ENCODE results near the gene ERFL.

The ERFL gene

DNA sequence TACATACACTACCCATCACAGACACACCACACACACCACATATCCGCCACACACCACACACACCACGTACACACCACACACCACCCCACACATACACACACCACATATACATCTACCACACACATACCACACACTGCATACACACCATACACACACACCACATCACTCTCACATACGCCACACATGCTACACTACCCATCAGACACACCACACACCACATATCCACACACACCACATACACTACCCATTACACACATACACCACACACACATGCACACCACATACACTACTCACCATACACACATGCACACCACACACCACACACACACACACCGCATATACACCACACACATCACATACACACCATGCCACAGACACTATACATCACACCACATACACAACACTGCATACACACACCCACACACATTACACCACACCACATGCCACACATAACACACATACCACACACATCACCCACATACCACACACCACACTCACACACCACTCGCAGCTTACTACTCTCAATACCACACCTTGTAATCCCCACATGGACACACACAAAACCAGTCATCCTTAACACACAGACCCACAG, 9.5 kb downstream of the ERFL start:
- TF ChIP-seq RAD21 (IDR thresholded peaks at IDR 0.05; ENCODE audit: low read depth) (no peak), CEBPB (IDR thresholded peaks at IDR 0.05) (no peak), TCF12 (IDR thresholded peaks at IDR 0.05; ENCODE audit: low read depth) (no peak), CREB1 (IDR thresholded peaks at IDR 0.05; ENCODE audit: low read depth) (no peak)
- TF ChIP-seq, protein P1, sequence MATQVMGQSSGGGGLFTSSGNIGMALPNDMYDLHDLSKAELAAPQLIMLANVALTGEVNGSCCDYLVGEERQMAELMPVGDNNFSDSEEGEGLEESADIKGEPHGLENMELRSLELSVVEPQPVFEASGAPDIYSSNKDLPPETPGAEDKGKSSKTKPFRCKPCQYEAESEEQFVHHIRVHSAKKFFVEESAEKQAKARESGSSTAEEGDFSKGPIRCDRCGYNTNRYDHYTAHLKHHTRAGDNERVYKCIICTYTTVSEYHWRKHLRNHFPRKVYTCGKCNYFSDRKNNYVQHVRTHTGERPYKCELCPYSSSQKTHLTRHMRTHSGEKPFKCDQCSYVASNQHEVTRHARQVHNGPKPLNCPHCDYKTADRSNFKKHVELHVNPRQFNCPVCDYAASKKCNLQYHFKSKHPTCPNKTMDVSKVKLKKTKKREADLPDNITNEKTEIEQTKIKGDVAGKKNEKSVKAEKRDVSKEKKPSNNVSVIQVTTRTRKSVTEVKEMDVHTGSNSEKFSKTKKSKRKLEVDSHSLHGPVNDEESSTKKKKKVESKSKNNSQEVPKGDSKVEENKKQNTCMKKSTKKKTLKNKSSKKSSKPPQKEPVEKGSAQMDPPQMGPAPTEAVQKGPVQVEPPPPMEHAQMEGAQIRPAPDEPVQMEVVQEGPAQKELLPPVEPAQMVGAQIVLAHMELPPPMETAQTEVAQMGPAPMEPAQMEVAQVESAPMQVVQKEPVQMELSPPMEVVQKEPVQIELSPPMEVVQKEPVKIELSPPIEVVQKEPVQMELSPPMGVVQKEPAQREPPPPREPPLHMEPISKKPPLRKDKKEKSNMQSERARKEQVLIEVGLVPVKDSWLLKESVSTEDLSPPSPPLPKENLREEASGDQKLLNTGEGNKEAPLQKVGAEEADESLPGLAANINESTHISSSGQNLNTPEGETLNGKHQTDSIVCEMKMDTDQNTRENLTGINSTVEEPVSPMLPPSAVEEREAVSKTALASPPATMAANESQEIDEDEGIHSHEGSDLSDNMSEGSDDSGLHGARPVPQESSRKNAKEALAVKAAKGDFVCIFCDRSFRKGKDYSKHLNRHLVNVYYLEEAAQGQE (IDR thresholded peaks at IDR 0.05; ENCODE audit: low read depth) = no peak

DNA sequence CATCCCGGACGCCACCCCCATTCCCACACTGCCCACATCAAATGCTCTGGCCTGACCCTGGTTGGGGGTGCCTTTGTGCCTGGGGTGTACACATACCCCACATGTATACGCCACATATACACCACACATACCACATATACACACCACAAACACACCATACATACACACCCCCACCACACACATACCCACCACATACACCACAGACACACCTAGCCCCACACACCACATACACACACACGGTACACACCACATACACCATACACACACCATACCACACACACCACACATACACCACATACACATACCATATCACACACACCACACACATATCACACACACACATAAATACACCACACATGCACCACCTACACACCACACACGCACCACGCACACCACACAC, 10.2 kb downstream of the ERFL start:
- TF ChIP-seq NFIC (IDR thresholded peaks at IDR 0.05) = no peak

DNA sequence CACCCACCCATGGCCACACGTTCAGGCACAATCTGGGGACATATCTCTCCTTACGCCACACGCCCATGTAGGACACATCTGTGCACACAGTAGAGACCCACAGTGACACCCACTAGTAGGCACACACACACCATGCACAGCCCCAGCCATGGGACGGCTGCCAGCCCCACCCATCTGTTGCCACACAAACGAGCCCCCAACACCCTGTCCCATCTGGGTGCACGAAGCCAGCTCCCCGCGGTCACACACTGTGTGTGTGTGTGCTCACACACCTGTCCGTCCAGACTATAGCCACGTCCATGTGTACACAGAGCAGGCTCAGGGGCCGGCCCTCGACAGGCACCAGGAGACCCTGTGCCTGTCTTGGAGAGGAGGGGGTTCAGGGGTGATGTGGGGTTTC, 10.6 kb downstream of the ERFL start:
- TF ChIP-seq, protein P2, sequence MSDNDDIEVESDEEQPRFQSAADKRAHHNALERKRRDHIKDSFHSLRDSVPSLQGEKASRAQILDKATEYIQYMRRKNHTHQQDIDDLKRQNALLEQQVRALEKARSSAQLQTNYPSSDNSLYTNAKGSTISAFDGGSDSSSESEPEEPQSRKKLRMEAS (IDR thresholded peaks at IDR 0.05) = no peak
- TF ChIP-seq NFIC (IDR thresholded peaks at IDR 0.05) = no peak
- TF ChIP-seq TCF12 (IDR thresholded peaks at IDR 0.05; ENCODE audit: low read depth) = no peak
- TF ChIP-seq RAD21 (IDR thresholded peaks at IDR 0.05; ENCODE audit: low read depth) = no peak
- TF ChIP-seq ZBTB7A (IDR thresholded peaks at IDR 0.05; ENCODE audit: low read depth) = no peak
- no peak for TF ChIP-seq FOXM1 (IDR thresholded peaks at IDR 0.05; ENCODE audit: borderline replicate concordance, low read depth)
- no peak for TF ChIP-seq TEAD4 (IDR thresholded peaks at IDR 0.05)
- no peak for TF ChIP-seq EGR1 (IDR thresholded peaks at IDR 0.05)
- no peak for TF ChIP-seq CEBPB (IDR thresholded peaks at IDR 0.05)
- no peak for TF ChIP-seq YY1 (IDR thresholded peaks at IDR 0.05; ENCODE audit: low read depth)

DNA sequence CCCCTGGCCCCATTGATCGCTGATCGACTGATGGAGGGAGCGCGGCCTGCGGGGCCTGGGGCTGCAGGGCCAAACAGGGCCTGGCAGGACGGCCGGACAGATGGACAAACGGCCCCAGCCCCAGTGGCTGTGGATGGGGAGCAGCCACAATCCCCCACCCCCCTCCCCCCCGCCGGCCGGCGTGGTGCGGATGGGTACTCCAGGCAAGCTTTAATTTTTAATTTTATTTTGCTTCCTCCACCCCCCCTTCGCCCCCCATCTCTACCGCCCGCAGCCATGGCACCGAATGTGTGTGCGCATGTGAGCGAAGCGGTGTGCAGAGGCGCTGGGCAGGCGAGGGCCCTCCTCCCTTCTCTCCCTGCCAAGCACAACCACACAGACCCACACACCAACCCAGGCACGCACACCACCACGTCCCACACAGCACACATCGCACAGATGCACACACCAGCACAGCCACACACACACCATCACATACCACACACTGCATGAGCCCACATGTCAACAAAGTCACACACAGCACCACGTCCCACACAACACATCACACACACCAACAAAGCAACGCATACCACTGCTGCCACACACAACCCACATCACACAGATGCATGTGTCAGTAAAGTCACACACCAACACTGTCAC, 12.4 kb downstream of the ERFL start:
- no peak for TF ChIP-seq TAF1 (IDR thresholded peaks at IDR 0.05; ENCODE audit: low read depth)
- no peak for TF ChIP-seq TCF12 (IDR thresholded peaks at IDR 0.05; ENCODE audit: low read depth)
- TF ChIP-seq CREB1 (IDR thresholded peaks at IDR 0.05; ENCODE audit: low read depth) = no peak
- TF ChIP-seq, protein P3, sequence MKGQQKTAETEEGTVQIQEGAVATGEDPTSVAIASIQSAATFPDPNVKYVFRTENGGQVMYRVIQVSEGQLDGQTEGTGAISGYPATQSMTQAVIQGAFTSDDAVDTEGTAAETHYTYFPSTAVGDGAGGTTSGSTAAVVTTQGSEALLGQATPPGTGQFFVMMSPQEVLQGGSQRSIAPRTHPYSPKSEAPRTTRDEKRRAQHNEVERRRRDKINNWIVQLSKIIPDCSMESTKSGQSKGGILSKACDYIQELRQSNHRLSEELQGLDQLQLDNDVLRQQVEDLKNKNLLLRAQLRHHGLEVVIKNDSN (IDR thresholded peaks at IDR 0.05) = no peak

DNA sequence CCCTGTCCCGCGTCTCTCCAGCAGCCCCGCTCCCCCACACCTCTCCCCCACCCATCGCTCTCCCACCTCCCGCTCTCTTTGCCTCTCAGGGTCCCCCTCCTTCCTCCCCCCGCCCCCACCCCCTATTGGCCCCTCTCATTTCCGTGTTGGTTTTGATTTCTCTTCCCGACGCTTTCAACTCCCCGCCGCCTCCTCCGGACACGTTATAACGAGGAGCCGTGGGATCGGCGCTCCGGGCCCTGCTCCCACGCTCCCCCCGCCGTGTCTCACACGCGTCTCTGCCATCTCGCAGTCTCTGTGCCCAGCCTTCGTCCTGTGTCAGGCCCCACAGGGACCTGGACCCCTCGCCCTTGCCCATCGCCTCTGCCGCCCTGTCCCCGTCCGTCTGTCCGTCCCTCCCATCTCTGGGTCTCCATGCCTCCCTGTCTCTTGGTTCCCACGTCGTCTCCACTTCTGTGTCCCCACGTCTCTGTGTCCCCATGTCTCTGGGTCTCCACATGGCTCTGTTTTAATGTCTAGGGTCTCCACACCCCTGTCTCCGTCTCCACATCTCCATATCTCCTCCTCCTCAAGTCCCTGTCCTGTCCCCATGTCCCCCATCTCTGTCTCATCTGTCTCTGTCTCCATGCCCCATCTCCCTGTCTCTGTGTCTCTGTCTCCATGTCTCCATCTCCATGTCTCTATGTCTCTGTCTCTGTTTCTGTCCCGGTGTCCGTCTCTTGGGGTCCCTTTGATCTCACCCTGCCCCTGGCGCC, 13.1 kb downstream of the ERFL start:
- TF ChIP-seq ZBTB7A (IDR thresholded peaks at IDR 0.05; ENCODE audit: low read depth) = no peak
- TF ChIP-seq, protein P3 (IDR thresholded peaks at IDR 0.05) = no peak
- no peak for TF ChIP-seq CEBPB (IDR thresholded peaks at IDR 0.05)
- no peak for TF ChIP-seq TCF12 (IDR thresholded peaks at IDR 0.05; ENCODE audit: low read depth)
- TF ChIP-seq, protein P1 (IDR thresholded peaks at IDR 0.05; ENCODE audit: low read depth) = no peak

DNA sequence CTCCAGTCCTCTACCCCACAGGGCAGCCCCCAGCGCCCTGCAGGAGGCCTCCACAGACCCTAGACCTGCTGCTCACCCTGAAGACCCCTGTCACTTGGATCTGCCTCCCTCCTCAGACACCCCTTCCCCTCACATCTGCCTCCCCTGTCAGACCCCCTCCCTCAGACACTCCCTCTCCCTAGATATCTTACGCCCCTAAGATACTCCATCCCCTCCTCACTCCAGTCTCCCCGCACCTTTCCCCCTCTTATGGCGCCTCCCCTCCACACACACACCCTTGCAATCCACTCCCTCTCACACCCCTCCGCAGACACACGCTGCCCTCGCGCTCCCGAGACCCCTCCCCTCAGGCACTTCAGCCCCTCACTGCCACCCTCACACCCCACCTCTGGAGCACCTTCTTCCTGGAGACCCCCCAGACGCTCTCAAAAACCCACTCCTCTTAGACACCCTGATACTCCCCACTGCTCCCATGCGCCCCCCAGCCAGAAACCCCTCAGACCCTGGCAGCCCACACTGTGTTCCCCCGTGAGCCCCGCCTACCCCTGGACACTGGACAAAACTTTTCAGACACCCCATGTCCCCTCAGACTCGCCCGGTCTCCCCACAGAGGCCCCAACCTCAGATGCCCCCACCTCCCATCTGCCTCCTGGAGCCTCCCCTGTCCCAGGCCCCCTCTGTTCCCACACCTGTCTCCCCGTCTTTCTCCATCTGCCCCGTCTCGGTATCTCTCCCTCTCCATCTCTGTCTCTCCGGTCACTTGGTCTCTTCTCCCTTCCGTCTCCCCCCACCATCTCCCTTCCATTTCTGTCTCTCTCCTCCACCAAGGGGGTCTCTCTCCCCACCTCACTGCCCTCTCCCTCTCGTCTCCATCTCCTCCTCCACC, 14.5 kb downstream of the ERFL start:
- no peak for TF ChIP-seq FOXM1 (IDR thresholded peaks at IDR 0.05; ENCODE audit: borderline replicate concordance, low read depth)
- peak; percentile 17; the same call in 1 of the 2 replicates for TF ChIP-seq ZBTB7A (IDR thresholded peaks at IDR 0.05; ENCODE audit: low read depth)

All from Ishikawa (cell line).